ENCODE measurements around the gene METTL27. TPM values are rescaled to one million over a fixed set of nuclear protein-coding genes. Genes with fewer than 3 reads are reported as not detected.

Gene METTL27
- total RNA-seq, 2 experiments from 2014 or later, result 1.6 to 2.1 TPM

GRCh38 chr7:73833251-73833919 lies 8.9 kb downstream of the METTL27 start:
- Histone ChIP-seq H3K9me3 (ENCODE audit: control insufficient read depth in 1 of 2, insufficient read depth in 1 of 2, low read length in 2 of 2) (peaks cover 0 to 4% of the 10 kb centered on the region in 2 experiments), H3K27me3 (ENCODE audit: control insufficient read depth in 1 of 2, insufficient read depth in 2 of 2, low read length in 2 of 2) (peaks cover 0 to 5% of the 10 kb centered on the region in 2 experiments), H3K36me3 (ENCODE audit: insufficient read depth, low read length) (no peaks in the 10 kb centered on the region), H3K27ac (ENCODE audit: low read depth in 1 of 2, low read length in 2 of 2) (no peak overlapping the region), H3K4me1 (ENCODE audit: insufficient read depth, low read length) (peaks cover 14% of the 10 kb centered on the region), H3K4me3 (ENCODE audit: low read length) (no peak overlapping the region)
- H3K4me3 Mint-ChIP-seq, result no peak overlapping the region
- ChIA-PET POLR2A (interaction anchor here (1.1 kb wide), 1 partner anchor 9 kb away, joined by 4 read pairs; the partner anchor contains the start of gene METTL27), CTCF (no interaction called here)
- no peaks in the 10 kb centered on the region for H3K36me3 Mint-ChIP-seq (ENCODE audit: low read depth)
- DNase-seq (no peak), ATAC-seq (ENCODE audit: poor library complexity) (no peak)
- peaks cover 12% of the 10 kb centered on the region for H3K4me1 Mint-ChIP-seq (ENCODE audit: low read depth)
- H3K27ac Mint-ChIP-seq, result no peak overlapping the region
- TF ChIP-seq, protein P1, sequence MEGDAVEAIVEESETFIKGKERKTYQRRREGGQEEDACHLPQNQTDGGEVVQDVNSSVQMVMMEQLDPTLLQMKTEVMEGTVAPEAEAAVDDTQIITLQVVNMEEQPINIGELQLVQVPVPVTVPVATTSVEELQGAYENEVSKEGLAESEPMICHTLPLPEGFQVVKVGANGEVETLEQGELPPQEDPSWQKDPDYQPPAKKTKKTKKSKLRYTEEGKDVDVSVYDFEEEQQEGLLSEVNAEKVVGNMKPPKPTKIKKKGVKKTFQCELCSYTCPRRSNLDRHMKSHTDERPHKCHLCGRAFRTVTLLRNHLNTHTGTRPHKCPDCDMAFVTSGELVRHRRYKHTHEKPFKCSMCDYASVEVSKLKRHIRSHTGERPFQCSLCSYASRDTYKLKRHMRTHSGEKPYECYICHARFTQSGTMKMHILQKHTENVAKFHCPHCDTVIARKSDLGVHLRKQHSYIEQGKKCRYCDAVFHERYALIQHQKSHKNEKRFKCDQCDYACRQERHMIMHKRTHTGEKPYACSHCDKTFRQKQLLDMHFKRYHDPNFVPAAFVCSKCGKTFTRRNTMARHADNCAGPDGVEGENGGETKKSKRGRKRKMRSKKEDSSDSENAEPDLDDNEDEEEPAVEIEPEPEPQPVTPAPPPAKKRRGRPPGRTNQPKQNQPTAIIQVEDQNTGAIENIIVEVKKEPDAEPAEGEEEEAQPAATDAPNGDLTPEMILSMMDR (IDR thresholded peaks at IDR 0.05), result no peak
- peaks cover 9% of the 10 kb centered on the region for H3K27me3 Mint-ChIP-seq
- intact Hi-C loops (cut with DNase I, micrococcal nuclease), result no loop called here
- H3K9me3 Mint-ChIP-seq, result no peaks in the 10 kb centered on the region

- POLR2A ChIA-PET, result interaction anchor here (0.9 to 1.1 kb wide), 2 partner anchors 9 to 10 kb away, joined by 4 to 5 read pairs; partner anchors contain the start of gene METTL27
- Mint-ChIP-seq H3K36me3 (ENCODE audit: low read depth) (no peaks in the 10 kb centered on the region), H3K9me3 (no peaks in the 10 kb centered on the region), H3K27me3 (peaks cover 9% of the 10 kb centered on the region), H3K4me1 (ENCODE audit: low read depth) (peaks cover 18% of the 10 kb centered on the region), H3K4me3 (no peak overlapping the region), H3K27ac (no peak overlapping the region)
- DNase-seq (no peak), ATAC-seq (ENCODE audit: poor library complexity) (no peak)
- CTCF ChIA-PET, result no interaction called here
- no peaks in the 10 kb centered on the region for H3K36me3 ChIP-seq (ENCODE audit: insufficient read depth, low read length)
- no peak overlapping the region for H3K27ac ChIP-seq (ENCODE audit: low read depth in 1 of 2, low read length in 2 of 2)
- peaks cover 0 to 5% of the 10 kb centered on the region in 2 experiments for H3K27me3 ChIP-seq (ENCODE audit: control insufficient read depth in 1 of 2, insufficient read depth in 2 of 2, low read length in 2 of 2)
- TF ChIP-seq, protein P1 (IDR thresholded peaks at IDR 0.05), result no peak
- H3K9me3 ChIP-seq (ENCODE audit: control insufficient read depth in 1 of 2, insufficient read depth in 1 of 2, low read length in 2 of 2), result peaks cover 0 to 4% of the 10 kb centered on the region in 2 experiments
- no peak overlapping the region for H3K4me3 ChIP-seq (ENCODE audit: low read length)
- intact Hi-C loops (cut with DNase I, micrococcal nuclease), result no loop called here
- H3K4me1 ChIP-seq (ENCODE audit: insufficient read depth, low read length), result peaks cover 20% of the 10 kb centered on the region
Observed at GRCh38 chr7:73832806-73833205, 9.5 kb downstream of the METTL27 start.

GRCh38 chr7:73831834-73832651 lies 10.3 kb downstream of the METTL27 start:
- no peak for ATAC-seq (ENCODE audit: poor library complexity)
- Histone ChIP-seq H3K36me3 (ENCODE audit: insufficient read depth, low read length) (no peaks in the 10 kb centered on the region), H3K9me3 (ENCODE audit: control insufficient read depth in 1 of 2, insufficient read depth in 1 of 2, low read length in 2 of 2) (peaks cover 0 to 4% of the 10 kb centered on the region in 2 experiments), H3K4me1 (ENCODE audit: insufficient read depth, low read length) (peaks cover 27% of the 10 kb centered on the region), H3K27me3 (ENCODE audit: control insufficient read depth in 1 of 2, insufficient read depth in 2 of 2, low read length in 2 of 2) (peaks cover 0 to 5% of the 10 kb centered on the region in 2 experiments), H3K4me3 (ENCODE audit: low read length) (no peak overlapping the region), H3K27ac (ENCODE audit: low read depth in 1 of 2, low read length in 2 of 2) (no peak overlapping the region)
- H3K9me3 Mint-ChIP-seq, result no peaks in the 10 kb centered on the region
- ChIA-PET POLR2A (interaction anchor here (0.9 to 1.1 kb wide), 2 partner anchors 8 to 11 kb away, joined by 4 to 5 read pairs; partner anchors contain the start of gene METTL27), CTCF (no interaction called here)
- TF ChIP-seq, protein P1 (IDR thresholded peaks at IDR 0.05), result no peak
- intact Hi-C loops (cut with DNase I, micrococcal nuclease), result no loop called here
- no peaks in the 10 kb centered on the region for H3K36me3 Mint-ChIP-seq (ENCODE audit: low read depth)
- no peak for DNase-seq
- no peak overlapping the region for H3K27ac Mint-ChIP-seq
- peaks cover 9% of the 10 kb centered on the region for H3K27me3 Mint-ChIP-seq
- no peak overlapping the region for H3K4me3 Mint-ChIP-seq
- H3K4me1 Mint-ChIP-seq (ENCODE audit: low read depth), result peaks cover 26% of the 10 kb centered on the region
